OCI-LY1 (cell line): ENCODE data around the gene OSGIN1.

Experiments used
- H2AFZ ChIP-seq: fragments of 200-600 bp; sonication (generic), shearing (Covaris generic); 2 replicates; pipeline ENCODE4 v1.6.0; 2014; ENCODE audit warnings: antibody characterized with exemption, mild to moderate bottlenecking, low read length
- H3F3A ChIP-seq: fragments of 200-600 bp; sonication (generic), shearing (Covaris generic); 2 replicates; pipeline ENCODE4 v1.6.0; 2014; ENCODE audit warnings: mild to moderate bottlenecking, antibody characterized with exemption, low read length, moderate library complexity; ENCODE audit not compliant: insufficient read depth
- H3K27ac ChIP-seq: fragments of 200-600 bp; sonication (generic); 2 replicates; pipeline ENCODE4 v1.5.1; 2014; ENCODE audit warnings: low read length, mixed run types, mild to moderate bottlenecking, low read depth; ENCODE audit not compliant: poor library complexity, severe bottlenecking
- H3K27me3 ChIP-seq: fragments of 200-600 bp; sonication (generic); 2 replicates; pipeline ENCODE4 v1.6.0; 2014; ENCODE audit warnings: antibody characterized with exemption, mild to moderate bottlenecking, low read length, moderate library complexity; ENCODE audit not compliant: insufficient read depth
- H3K36me3 ChIP-seq: fragments of 200-600 bp; sonication (generic); 2 replicates; pipeline ENCODE4 v1.6.1; 2014; ENCODE audit warnings: mild to moderate bottlenecking, antibody characterized with exemption, low read length, moderate library complexity, mixed read lengths; ENCODE audit not compliant: insufficient read depth
- H3K4me1 ChIP-seq: fragments of 200-600 bp; sonication (generic); 2 replicates; pipeline ENCODE4 v1.5.1; 2014; ENCODE audit warnings: mild to moderate bottlenecking, low read length, moderate library complexity; ENCODE audit not compliant: insufficient read depth, severe bottlenecking
- H3K4me2 ChIP-seq: fragments of 200-600 bp; sonication (generic), shearing (Covaris generic); 2 replicates; pipeline ENCODE4 v1.6.1; 2014; ENCODE audit warnings: low read length
- H3K4me3 ChIP-seq: fragments of 200-600 bp; sonication (generic); 2 replicates; pipeline ENCODE4 v1.5.1; 2014; ENCODE audit warnings: low read length, low read depth, mild to moderate bottlenecking, mixed read lengths; ENCODE audit not compliant: poor library complexity, severe bottlenecking
- H3K79me2 ChIP-seq: fragments of 200-600 bp; shearing (Covaris generic); 2 replicates; pipeline ENCODE4 v1.6.1; 2016; ENCODE audit warnings: mixed run types, low read length, mixed read lengths; ENCODE audit not compliant: insufficient read depth
- H3K9ac ChIP-seq: fragments of 200-600 bp; sonication (generic), shearing (Covaris generic); 2 replicates; pipeline ENCODE4 v1.6.1; 2014; ENCODE audit warnings: mild to moderate bottlenecking, low read length, mixed read lengths
- H3K9me2 ChIP-seq: fragments of 200-600 bp; sonication (generic), shearing (Covaris generic); 2 replicates; pipeline ENCODE4 v1.6.1; 2014; ENCODE audit warnings: low read depth, mild to moderate bottlenecking, low read length, mixed read lengths
- H3K9me3 ChIP-seq: fragments of 200-600 bp; shearing (Covaris generic); 2 replicates; pipeline ENCODE4 v1.6.1; 2014; ENCODE audit warnings: low read length, mixed read lengths
- H4K20me1 ChIP-seq: fragments of 200-600 bp; sonication (generic), shearing (Covaris generic); 2 replicates; pipeline ENCODE4 v1.6.0; 2016; ENCODE audit warnings: mild to moderate bottlenecking, low read length; ENCODE audit not compliant: insufficient read depth
- EZH2 ChIP-seq: fragments of 200-600 bp; sonication (generic), shearing (Covaris generic); IDR thresholded peaks from 2 replicates; pipeline ENCODE4 v1.8.0; 2017; ENCODE audit warnings: borderline replicate concordance, mixed run types, mild to moderate bottlenecking, antibody characterized with exemption, low read length, moderate library complexity, mixed read lengths
- TF ChIP-seq, protein P1 (sequence below): fragments of 200-600 bp; sonication (generic), shearing (Covaris generic); IDR thresholded peaks from 2 replicates; pipeline ENCODE4 v1.5.1; 2017; ENCODE audit warnings: mild to moderate bottlenecking, antibody characterized with exemption, low read length, moderate library complexity, mixed read lengths

Gene OSGIN1

DNA sequence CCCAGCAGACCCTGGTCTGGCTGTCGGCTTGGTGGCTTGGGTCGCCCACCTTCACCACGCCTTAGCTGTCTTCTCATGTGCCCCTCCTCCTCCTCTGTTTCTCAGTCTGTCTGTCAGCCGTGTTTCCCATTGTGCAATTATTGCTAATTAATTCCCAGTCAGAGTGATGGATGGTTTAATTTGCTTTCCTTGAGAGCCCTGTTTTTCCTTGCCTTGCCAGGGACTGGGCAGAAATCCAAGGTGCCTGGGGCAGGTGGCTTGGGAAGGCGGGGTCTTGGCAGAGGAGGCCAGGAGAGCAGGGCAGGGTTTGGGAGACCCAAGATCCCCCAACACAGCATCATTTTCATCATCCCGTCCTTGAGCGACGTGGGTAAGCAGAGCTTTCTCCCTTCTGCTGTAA, 36.3 kb downstream of the OSGIN1 start:
- Histone ChIP-seq H3K27ac (no peak overlapping the region), H4K20me1 (no peaks in the 10 kb centered on the region), H2AFZ (no peak overlapping the region), H3F3A (no peaks in the 10 kb centered on the region), H3K4me1 (no peaks in the 10 kb centered on the region), H3K79me2 (no peaks in the 10 kb centered on the region), H3K4me2 (no peak overlapping the region), H3K9me3 (no peaks in the 10 kb centered on the region), H3K4me3 (no peak overlapping the region), H3K27me3 (peaks cover 5% of the 10 kb centered on the region; the same call in 1 of the 2 replicates), H3K9ac (no peak overlapping the region), H3K36me3 (no peaks in the 10 kb centered on the region), H3K9me2 (no peaks in the 10 kb centered on the region)
- no peak for TF ChIP-seq EZH2
- TF ChIP-seq, protein P1, sequence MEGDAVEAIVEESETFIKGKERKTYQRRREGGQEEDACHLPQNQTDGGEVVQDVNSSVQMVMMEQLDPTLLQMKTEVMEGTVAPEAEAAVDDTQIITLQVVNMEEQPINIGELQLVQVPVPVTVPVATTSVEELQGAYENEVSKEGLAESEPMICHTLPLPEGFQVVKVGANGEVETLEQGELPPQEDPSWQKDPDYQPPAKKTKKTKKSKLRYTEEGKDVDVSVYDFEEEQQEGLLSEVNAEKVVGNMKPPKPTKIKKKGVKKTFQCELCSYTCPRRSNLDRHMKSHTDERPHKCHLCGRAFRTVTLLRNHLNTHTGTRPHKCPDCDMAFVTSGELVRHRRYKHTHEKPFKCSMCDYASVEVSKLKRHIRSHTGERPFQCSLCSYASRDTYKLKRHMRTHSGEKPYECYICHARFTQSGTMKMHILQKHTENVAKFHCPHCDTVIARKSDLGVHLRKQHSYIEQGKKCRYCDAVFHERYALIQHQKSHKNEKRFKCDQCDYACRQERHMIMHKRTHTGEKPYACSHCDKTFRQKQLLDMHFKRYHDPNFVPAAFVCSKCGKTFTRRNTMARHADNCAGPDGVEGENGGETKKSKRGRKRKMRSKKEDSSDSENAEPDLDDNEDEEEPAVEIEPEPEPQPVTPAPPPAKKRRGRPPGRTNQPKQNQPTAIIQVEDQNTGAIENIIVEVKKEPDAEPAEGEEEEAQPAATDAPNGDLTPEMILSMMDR, result no peak

DNA sequence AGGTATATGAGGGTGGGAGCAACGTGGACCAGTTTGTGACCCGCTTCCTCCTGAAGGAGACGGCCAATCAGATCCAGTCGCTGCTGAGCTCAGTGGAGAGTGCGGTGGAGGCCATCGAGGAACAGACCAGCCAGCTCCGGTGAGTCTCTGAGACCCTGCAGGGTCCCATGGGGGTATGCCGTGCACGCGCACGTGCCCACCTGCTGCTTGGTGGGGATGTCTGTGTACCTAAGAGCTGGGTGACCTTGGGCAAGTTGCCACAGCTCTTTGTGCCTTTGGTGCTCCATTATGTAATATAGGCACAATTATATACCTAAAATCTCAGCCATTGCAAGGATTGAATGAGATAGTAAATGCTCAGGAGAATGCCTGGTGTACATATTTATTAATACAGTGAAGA, 37.5 kb downstream of the OSGIN1 start:
- Histone ChIP-seq H2AFZ (no peak overlapping the region), H3K4me2 (no peak overlapping the region), H3K4me3 (no peak overlapping the region), H3K9me2 (no peaks in the 10 kb centered on the region), H3K27me3 (peaks cover 5% of the 10 kb centered on the region; the same call in 1 of the 2 replicates), H3F3A (no peaks in the 10 kb centered on the region), H3K27ac (no peak overlapping the region), H4K20me1 (no peaks in the 10 kb centered on the region), H3K9me3 (no peaks in the 10 kb centered on the region), H3K36me3 (no peaks in the 10 kb centered on the region), H3K4me1 (no peaks in the 10 kb centered on the region), H3K9ac (no peak overlapping the region), H3K79me2 (no peaks in the 10 kb centered on the region)
- TF ChIP-seq EZH2, result no peak
- TF ChIP-seq, protein P1, result no peak

GRCh38 chr16:83992624-83993023, 39.6 kb downstream of the OSGIN1 start:
- no peaks in the 10 kb centered on the region for H3K9me3 ChIP-seq
- no peaks in the 10 kb centered on the region for H3F3A ChIP-seq
- H3K4me1 ChIP-seq, result no peaks in the 10 kb centered on the region
- no peak overlapping the region for H3K9ac ChIP-seq
- H3K79me2 ChIP-seq, result no peaks in the 10 kb centered on the region
- no peaks in the 10 kb centered on the region for H4K20me1 ChIP-seq
- H3K4me2 ChIP-seq, result no peak overlapping the region
- no peak overlapping the region for H2AFZ ChIP-seq
- no peaks in the 10 kb centered on the region for H3K36me3 ChIP-seq
- no peak overlapping the region for H3K27ac ChIP-seq
- H3K4me3 ChIP-seq, result no peak overlapping the region
- H3K9me2 ChIP-seq, result no peaks in the 10 kb centered on the region
- TF ChIP-seq EZH2, result no peak
- TF ChIP-seq, protein P1, result no peak
- H3K27me3 ChIP-seq, result peaks cover 5% of the 10 kb centered on the region; the same call in 1 of the 2 replicates
